ENCODE data around the gene SMIM7. TPM values are rescaled to one million over a fixed set of nuclear protein-coding genes. Genes with fewer than 3 reads are reported as not detected.
"Not testable (repeated sequence)": the region's sequence is repeated elsewhere in the genome, so short reads cannot be mapped to it uniquely, and the experiment has no call there.

The SMIM7 gene
- total RNA-seq, 2 donors from 2014 or later: 43.2 to 44.5 TPM

- intact Hi-C loops (cut with DNase I): no loop called here
- DNase-seq (no peak), ATAC-seq (no peak)
Observed at GRCh38 chr19:16659464-16659831, 496 bp downstream of the SMIM7 start.

- ATAC-seq: no peak
- intact Hi-C loops (cut with DNase I): no loop called here
- DNase-seq: no peak
Observed at GRCh38 chr19:16657384-16657783, 2.6 kb downstream of the SMIM7 start.

GRCh38 chr19:16655727-16656126 is 4.2 kb downstream of the SMIM7 start:
- DNase-seq: no peak
- intact Hi-C loops (cut with DNase I): no loop called here

GRCh38 chr19:16654627-16655026 is 5.3 kb downstream of the SMIM7 start:
- intact Hi-C loops (cut with DNase I): no loop called here
- DNase-seq (no peak), ATAC-seq (no peak)

More at GRCh38 chr19:16655727-16656126, 4.2 kb downstream of the SMIM7 start:
- ATAC-seq: no peak

- intact Hi-C loops (cut with DNase I): no loop called here
- ATAC-seq: no peak
- DNase-seq: no peak
Observed at GRCh38 chr19:16654140-16654539, 5.8 kb downstream of the SMIM7 start.

- ATAC-seq (no peak), DNase-seq (no peak)
- intact Hi-C loops (cut with DNase I): no loop called here
Observed at GRCh38 chr19:16652854-16653253, 7.1 kb downstream of the SMIM7 start.

- intact Hi-C loops (cut with DNase I); DNase-seq; ATAC-seq: not testable (repeated sequence)
Observed at GRCh38 chr19:16651421-16652188, 8.3 kb downstream of the SMIM7 start.

- no peak for ATAC-seq
- intact Hi-C loops (cut with DNase I): no loop called here
Observed at GRCh38 chr19:16650821-16651220, 9.1 kb downstream of the SMIM7 start.

GRCh38 chr19:16649734-16650133 is 10.2 kb downstream of the SMIM7 start:
- ATAC-seq (peak; percentile 54 to 89), DNase-seq (peak; percentile 36)
- intact Hi-C loops (cut with DNase I): no loop called here

More at GRCh38 chr19:16650821-16651220, 9.1 kb downstream of the SMIM7 start:
- DNase-seq: no peak

- intact Hi-C loops (cut with DNase I): no loop called here
- ATAC-seq (no peak), DNase-seq (no peak)
Observed at GRCh38 chr19:16645140-16645539, 14.8 kb downstream of the SMIM7 start.

- no peak for DNase-seq
- intact Hi-C loops (cut with DNase I): no loop called here
- ATAC-seq: no peak
Observed at GRCh38 chr19:16641695-16642094, 18.2 kb downstream of the SMIM7 start.

GRCh38 chr19:16640951-16641350 is 19.0 kb downstream of the SMIM7 start:
- no peak for ATAC-seq

GRCh38 chr19:16638666-16639065 is 21.3 kb downstream of the SMIM7 start:
- intact Hi-C loops (cut with DNase I): no loop called here
- DNase-seq (no peak), ATAC-seq (no peak)

More at GRCh38 chr19:16640951-16641350, 19.0 kb downstream of the SMIM7 start:
- DNase-seq: no peak
- intact Hi-C loops (cut with DNase I): no loop called here

GRCh38 chr19:16637535-16637934 is 22.4 kb downstream of the SMIM7 start:
- no peak for ATAC-seq
- intact Hi-C loops (cut with DNase I): no loop called here
- DNase-seq: no peak

GRCh38 chr19:16631465-16631864 is 28.5 kb downstream of the SMIM7 start:
- intact Hi-C loops (cut with DNase I): no loop called here
- ATAC-seq: no peak

GRCh38 chr19:16628984-16629691 is 30.8 kb downstream of the SMIM7 start:
- intact Hi-C loops (cut with DNase I): loop anchor here in 1 of 2 donors (5.0 kb wide), 1 partner anchor 42 kb away; no protein-coding TSS in a partner anchor
- DNase-seq (peak; percentile 41), ATAC-seq (peak in 1 of 2 donors; percentile 1)

More at GRCh38 chr19:16631465-16631864, 28.5 kb downstream of the SMIM7 start:
- DNase-seq: no peak

GRCh38 chr19:16628183-16628983 is 31.6 kb downstream of the SMIM7 start, which contains the start of gene MED26:
MED26 (minus strand) TSS chr19:16628204; CDS start chr19:16627943, 261 bp downstream.
- intact Hi-C loops (cut with DNase I): loop anchor here in 1 of 2 donors (5.0 kb wide), 1 partner anchor 41 kb away; no protein-coding TSS in a partner anchor
- DNase-seq (peak; percentile 96), ATAC-seq (peak; percentile 97)

GRCh38 chr19:16627928-16628182 is 32.1 kb downstream of the SMIM7 start:
- intact Hi-C loops (cut with DNase I): loop anchor here in 1 of 2 donors (5.0 kb wide), 1 partner anchor 41 kb away; no protein-coding TSS in a partner anchor
- ATAC-seq (no peak), DNase-seq (no peak)

GRCh38 chr19:16627193-16627927 is 32.6 kb downstream of the SMIM7 start:
- DNase-seq: peak; percentile 31
- ATAC-seq: peak in 1 of 2 donors; percentile 0
- intact Hi-C loops (cut with DNase I): loop anchor here in 1 of 2 donors (5.0 kb wide), 1 partner anchor 40 kb away; no protein-coding TSS in a partner anchor
